ENCODE data around the gene SYNPR.

Gene SYNPR

DNA sequence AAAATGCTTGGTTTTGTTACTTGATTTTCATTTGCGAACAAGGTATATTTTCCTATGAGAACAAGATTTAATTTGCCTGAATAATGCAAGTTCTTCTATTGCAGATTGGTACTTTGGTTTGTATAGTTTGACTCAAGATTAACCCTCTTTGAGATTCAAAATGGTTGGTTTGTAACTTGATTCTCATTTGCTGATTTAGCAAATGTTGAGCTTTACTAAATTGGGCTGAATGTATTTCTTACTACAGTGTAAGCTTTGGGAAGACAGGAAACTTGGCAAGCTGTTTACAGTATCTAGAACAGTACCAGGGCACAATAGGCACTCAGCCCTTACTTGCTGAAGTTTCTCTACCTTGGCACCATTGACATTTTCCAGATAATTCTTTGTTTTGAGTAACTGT is 3.7 kb upstream of the SYNPR start:
- H4K20me1 ChIP-seq (ENCODE audit: insufficient read depth, low read length) = no peaks in the 10 kb centered on the region
- no peaks in the 10 kb centered on the region for H3K9me3 ChIP-seq (ENCODE audit: low read length)
- H3K4me3 ChIP-seq (ENCODE audit: low read depth, low read length, poor library complexity, severe bottlenecking) = no peak overlapping the region
- no peak overlapping the region for H2AFZ ChIP-seq (ENCODE audit: low read length)
- no peak overlapping the region for H3K4me2 ChIP-seq (ENCODE audit: low read length)
- H3K4me1 ChIP-seq (ENCODE audit: insufficient read depth, low read length, severe bottlenecking) = no peaks in the 10 kb centered on the region
- H3K9me2 ChIP-seq (ENCODE audit: low read depth, low read length) = no peaks in the 10 kb centered on the region
- H3K79me2 ChIP-seq (ENCODE audit: insufficient read depth, low read length) = no peaks in the 10 kb centered on the region
- no peak overlapping the region for H3K27ac ChIP-seq (ENCODE audit: low read depth, low read length, poor library complexity, severe bottlenecking)
- TF ChIP-seq, protein P1, sequence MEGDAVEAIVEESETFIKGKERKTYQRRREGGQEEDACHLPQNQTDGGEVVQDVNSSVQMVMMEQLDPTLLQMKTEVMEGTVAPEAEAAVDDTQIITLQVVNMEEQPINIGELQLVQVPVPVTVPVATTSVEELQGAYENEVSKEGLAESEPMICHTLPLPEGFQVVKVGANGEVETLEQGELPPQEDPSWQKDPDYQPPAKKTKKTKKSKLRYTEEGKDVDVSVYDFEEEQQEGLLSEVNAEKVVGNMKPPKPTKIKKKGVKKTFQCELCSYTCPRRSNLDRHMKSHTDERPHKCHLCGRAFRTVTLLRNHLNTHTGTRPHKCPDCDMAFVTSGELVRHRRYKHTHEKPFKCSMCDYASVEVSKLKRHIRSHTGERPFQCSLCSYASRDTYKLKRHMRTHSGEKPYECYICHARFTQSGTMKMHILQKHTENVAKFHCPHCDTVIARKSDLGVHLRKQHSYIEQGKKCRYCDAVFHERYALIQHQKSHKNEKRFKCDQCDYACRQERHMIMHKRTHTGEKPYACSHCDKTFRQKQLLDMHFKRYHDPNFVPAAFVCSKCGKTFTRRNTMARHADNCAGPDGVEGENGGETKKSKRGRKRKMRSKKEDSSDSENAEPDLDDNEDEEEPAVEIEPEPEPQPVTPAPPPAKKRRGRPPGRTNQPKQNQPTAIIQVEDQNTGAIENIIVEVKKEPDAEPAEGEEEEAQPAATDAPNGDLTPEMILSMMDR (IDR thresholded peaks at IDR 0.05; ENCODE audit: low read length) = no peak
- TF ChIP-seq EZH2 (IDR thresholded peaks at IDR 0.05; ENCODE audit: borderline replicate concordance, low read length) = no peak
- H3F3A ChIP-seq (ENCODE audit: insufficient read depth, low read length) = no peaks in the 10 kb centered on the region
- H3K9ac ChIP-seq (ENCODE audit: low read length) = no peak overlapping the region
- H3K36me3 ChIP-seq (ENCODE audit: insufficient read depth, low read length) = no peaks in the 10 kb centered on the region
- no peaks in the 10 kb centered on the region for H3K27me3 ChIP-seq (ENCODE audit: insufficient read depth, low read length)

DNA sequence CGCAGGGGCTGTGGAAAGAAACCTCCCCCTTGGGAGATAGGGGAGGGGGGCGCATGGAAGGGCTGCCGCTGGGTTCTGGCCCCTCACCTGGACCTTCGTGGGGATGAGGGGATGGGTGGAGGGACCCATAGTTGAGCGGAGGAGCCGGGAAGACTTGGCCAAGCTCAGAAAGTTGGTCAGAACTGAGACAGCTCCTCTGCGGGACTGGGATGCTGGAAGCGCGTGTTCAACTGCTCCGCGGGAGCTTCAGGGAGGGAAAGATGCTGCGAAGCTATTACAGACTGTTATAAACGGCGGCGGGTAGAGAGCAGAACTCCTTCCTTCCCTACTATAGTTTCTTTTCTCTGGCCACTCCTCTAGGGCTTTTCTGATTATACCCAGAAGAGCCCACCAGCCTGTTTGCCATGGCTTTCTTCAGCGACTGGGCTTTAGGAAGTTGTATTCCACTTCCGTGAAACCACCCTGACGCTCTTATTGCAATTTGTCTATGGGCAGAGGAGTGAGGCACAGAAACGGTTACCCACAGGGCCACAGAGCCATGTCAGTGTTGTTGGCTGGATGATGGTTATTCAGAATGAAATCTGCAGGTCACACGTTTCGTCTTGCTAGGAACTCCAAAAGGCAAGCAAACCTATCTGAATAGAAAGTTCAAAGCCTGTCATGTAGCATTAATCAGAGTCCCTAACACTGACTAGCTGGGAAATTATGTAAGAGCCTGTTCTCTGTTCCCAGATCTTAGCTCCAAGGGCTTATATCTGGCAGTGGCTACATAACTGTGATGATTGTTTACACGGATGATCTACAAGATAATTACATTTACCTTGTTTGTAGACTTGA is 1.1 kb downstream of the SYNPR start:
- H3K9me2 ChIP-seq (ENCODE audit: low read depth, low read length) = no peaks in the 10 kb centered on the region
- no peak overlapping the region for H3K9ac ChIP-seq (ENCODE audit: low read length)
- H4K20me1 ChIP-seq (ENCODE audit: insufficient read depth, low read length) = no peaks in the 10 kb centered on the region
- H3K27ac ChIP-seq (ENCODE audit: low read depth, low read length, poor library complexity, severe bottlenecking) = no peak overlapping the region
- H3K4me1 ChIP-seq (ENCODE audit: insufficient read depth, low read length, severe bottlenecking) = no peaks in the 10 kb centered on the region
- no peak for TF ChIP-seq EZH2 (IDR thresholded peaks at IDR 0.05; ENCODE audit: borderline replicate concordance, low read length)
- TF ChIP-seq, protein P1 (IDR thresholded peaks at IDR 0.05; ENCODE audit: low read length) = no peak
- H3F3A ChIP-seq (ENCODE audit: insufficient read depth, low read length) = no peaks in the 10 kb centered on the region
- no peaks in the 10 kb centered on the region for H3K36me3 ChIP-seq (ENCODE audit: insufficient read depth, low read length)
- no peaks in the 10 kb centered on the region for H3K9me3 ChIP-seq (ENCODE audit: low read length)
- H3K4me2 ChIP-seq (ENCODE audit: low read length) = no peak overlapping the region
- H3K4me3 ChIP-seq (ENCODE audit: low read depth, low read length, poor library complexity, severe bottlenecking) = no peak overlapping the region
- no peaks in the 10 kb centered on the region for H3K79me2 ChIP-seq (ENCODE audit: insufficient read depth, low read length)
- H3K27me3 ChIP-seq (ENCODE audit: insufficient read depth, low read length) = no peaks in the 10 kb centered on the region
- no peak overlapping the region for H2AFZ ChIP-seq (ENCODE audit: low read length)

DNA sequence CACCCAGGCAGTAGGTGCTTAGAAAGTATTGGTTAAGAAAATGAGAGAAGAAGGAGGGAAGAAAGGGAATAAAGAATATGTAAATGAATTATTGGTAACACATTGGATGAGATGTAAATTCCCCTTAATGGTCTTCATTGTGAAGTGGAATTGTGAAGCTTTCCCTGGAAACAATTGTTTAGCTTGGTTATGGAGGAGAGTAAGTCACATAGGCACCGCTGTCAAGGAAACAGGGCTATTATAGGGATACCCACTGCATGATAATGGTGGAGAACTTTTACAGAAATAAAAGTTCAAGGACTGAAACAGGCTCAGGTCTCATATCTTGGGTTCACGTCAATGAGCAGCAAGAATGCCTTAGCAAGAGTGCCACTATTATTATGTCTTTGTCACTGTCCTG is 9.5 kb downstream of the SYNPR start:
- Histone ChIP-seq H3K27ac (ENCODE audit: low read depth, low read length, poor library complexity, severe bottlenecking) (no peak overlapping the region), H2AFZ (ENCODE audit: low read length) (no peak overlapping the region), H3K36me3 (ENCODE audit: insufficient read depth, low read length) (no peaks in the 10 kb centered on the region), H3K9me2 (ENCODE audit: low read depth, low read length) (no peaks in the 10 kb centered on the region), H3K9me3 (ENCODE audit: low read length) (no peaks in the 10 kb centered on the region), H3K79me2 (ENCODE audit: insufficient read depth, low read length) (no peaks in the 10 kb centered on the region), H3K4me1 (ENCODE audit: insufficient read depth, low read length, severe bottlenecking) (no peaks in the 10 kb centered on the region), H3K9ac (ENCODE audit: low read length) (no peak overlapping the region), H3F3A (ENCODE audit: insufficient read depth, low read length) (no peaks in the 10 kb centered on the region), H4K20me1 (ENCODE audit: insufficient read depth, low read length) (no peaks in the 10 kb centered on the region), H3K4me2 (ENCODE audit: low read length) (no peak overlapping the region), H3K27me3 (ENCODE audit: insufficient read depth, low read length) (no peaks in the 10 kb centered on the region), H3K4me3 (ENCODE audit: low read depth, low read length, poor library complexity, severe bottlenecking) (no peak overlapping the region)
- no peak for TF ChIP-seq EZH2 (IDR thresholded peaks at IDR 0.05; ENCODE audit: borderline replicate concordance, low read length)
- TF ChIP-seq, protein P1 (IDR thresholded peaks at IDR 0.05; ENCODE audit: low read length) = no peak

Data from OCI-LY1 (cell line).